Measurements from ENCODE around the gene TBC1D5.

TBC1D5 gene

GRCh38 chr3:17307887-17308286 is 434.5 kb downstream of the TBC1D5 start:
- TF ChIP-seq SIN3A (IDR thresholded peaks at IDR 0.05; ENCODE audit: borderline replicate concordance, insufficient read depth, low read length): no peak
- TF ChIP-seq REST (IDR thresholded peaks at IDR 0.05; ENCODE audit: insufficient read depth in 1 of 2, low read depth in 2 of 2, low read length in 2 of 2): no peak
- TF ChIP-seq POLR2AphosphoS5 (IDR thresholded peaks at IDR 0.05; ENCODE audit: low read depth, low read length): no peak
- no peak for TF ChIP-seq FOXP2 (optimal IDR thresholded peaks at IDR 0.05; ENCODE audit: borderline replicate concordance, extremely low read depth, extremely low read length, insufficient read depth)
- no peak for TF ChIP-seq TAF1 (IDR thresholded peaks at IDR 0.05; ENCODE audit: borderline replicate concordance, insufficient read depth, low read length)

- TF ChIP-seq POLR2AphosphoS5 (IDR thresholded peaks at IDR 0.05; ENCODE audit: low read depth, low read length) (no peak), FOXP2 (optimal IDR thresholded peaks at IDR 0.05; ENCODE audit: borderline replicate concordance, extremely low read depth, extremely low read length, insufficient read depth) (no peak), REST (IDR thresholded peaks at IDR 0.05; ENCODE audit: insufficient read depth in 1 of 2, low read depth in 2 of 2, low read length in 2 of 2) (no peak)
Measured at GRCh38 chr3:17307482-17307881, 434.9 kb downstream of the TBC1D5 start.

- TF ChIP-seq SIN3A (IDR thresholded peaks at IDR 0.05; ENCODE audit: borderline replicate concordance, insufficient read depth, low read length) (no peak), TAF1 (IDR thresholded peaks at IDR 0.05; ENCODE audit: borderline replicate concordance, insufficient read depth, low read length) (no peak), POLR2AphosphoS5 (IDR thresholded peaks at IDR 0.05; ENCODE audit: low read depth, low read length) (no peak), FOXP2 (optimal IDR thresholded peaks at IDR 0.05; ENCODE audit: borderline replicate concordance, extremely low read depth, extremely low read length, insufficient read depth) (no peak), REST (IDR thresholded peaks at IDR 0.05; ENCODE audit: insufficient read depth in 1 of 2, low read depth in 2 of 2, low read length in 2 of 2) (no peak)
Measured at GRCh38 chr3:17304969-17305368, 437.5 kb downstream of the TBC1D5 start.

GRCh38 chr3:17302774-17303173 is 439.7 kb downstream of the TBC1D5 start:
- TF ChIP-seq SIN3A (IDR thresholded peaks at IDR 0.05; ENCODE audit: borderline replicate concordance, insufficient read depth, low read length) (no peak), TAF1 (IDR thresholded peaks at IDR 0.05; ENCODE audit: borderline replicate concordance, insufficient read depth, low read length) (no peak), REST (IDR thresholded peaks at IDR 0.05; ENCODE audit: insufficient read depth in 1 of 2, low read depth in 2 of 2, low read length in 2 of 2) (no peak), POLR2AphosphoS5 (IDR thresholded peaks at IDR 0.05; ENCODE audit: low read depth, low read length) (no peak), FOXP2 (optimal IDR thresholded peaks at IDR 0.05; ENCODE audit: borderline replicate concordance, extremely low read depth, extremely low read length, insufficient read depth) (no peak)

GRCh38 chr3:17302170-17302569 is 440.3 kb downstream of the TBC1D5 start:
- TF ChIP-seq POLR2AphosphoS5 (IDR thresholded peaks at IDR 0.05; ENCODE audit: low read depth, low read length): no peak
- TF ChIP-seq SIN3A (IDR thresholded peaks at IDR 0.05; ENCODE audit: borderline replicate concordance, insufficient read depth, low read length): no peak
- no peak for TF ChIP-seq TAF1 (IDR thresholded peaks at IDR 0.05; ENCODE audit: borderline replicate concordance, insufficient read depth, low read length)
- TF ChIP-seq REST (IDR thresholded peaks at IDR 0.05; ENCODE audit: insufficient read depth in 1 of 2, low read depth in 2 of 2, low read length in 2 of 2): no peak

Data from PFSK-1 (cell line).